ENCODE results near the gene CD74.
A peak's percentile ranks its signal among the peaks of the same experiment; 100 is the strongest.

The CD74 gene

GRCh38 chr5:150446583-150446982, 33.9 kb upstream of the CD74 start:
- H3K4me3 Mint-ChIP-seq = peak overlapping the region; percentile 33 to 55
- no peak for DNase-seq
- peaks cover 34% of the 10 kb centered on the region for H3K4me1 Mint-ChIP-seq
- no peaks in the 10 kb centered on the region for H3K27me3 Mint-ChIP-seq
- H3K27ac Mint-ChIP-seq = peak overlapping the region; percentile 86 to 90
- ATAC-seq = no peak
- no peaks in the 10 kb centered on the region for H3K9me3 Mint-ChIP-seq

- ATAC-seq (no peak), DNase-seq (no peak)
- peaks cover 34% of the 10 kb centered on the region for H3K4me1 Mint-ChIP-seq
- peak overlapping the region; percentile 86 to 90 for H3K27ac Mint-ChIP-seq
- H3K27me3 Mint-ChIP-seq = no peaks in the 10 kb centered on the region
- peak overlapping the region; percentile 33 to 55 for H3K4me3 Mint-ChIP-seq
- H3K9me3 Mint-ChIP-seq = no peaks in the 10 kb centered on the region
Measured at GRCh38 chr5:150446088-150446487, 33.4 kb upstream of the CD74 start.

GRCh38 chr5:150444770-150445169, 32.1 kb upstream of the CD74 start:
- Mint-ChIP-seq H3K27me3 (no peaks in the 10 kb centered on the region), H3K4me3 (no peak overlapping the region), H3K4me1 (peaks cover 34% of the 10 kb centered on the region), H3K9me3 (no peaks in the 10 kb centered on the region), H3K27ac (peak overlapping the region in 1 of 2 donors; percentile 64)
- no peak for DNase-seq
- ATAC-seq = no peak

GRCh38 chr5:150443242-150444075, 30.7 kb upstream of the CD74 start:
- Mint-ChIP-seq H3K27me3 (no peaks in the 10 kb centered on the region), H3K9me3 (no peaks in the 10 kb centered on the region), H3K27ac (no peak overlapping the region), H3K4me1 (peaks cover 29% of the 10 kb centered on the region), H3K4me3 (no peak overlapping the region)
- DNase-seq (no peak), ATAC-seq (no peak)

- Mint-ChIP-seq H3K9me3 (no peaks in the 10 kb centered on the region), H3K27me3 (no peaks in the 10 kb centered on the region), H3K4me1 (peaks cover 21% of the 10 kb centered on the region), H3K27ac (peak overlapping the region in 1 of 2 donors; percentile 36), H3K4me3 (no peak overlapping the region)
- ATAC-seq (no peak), DNase-seq (no peak)
Measured at GRCh38 chr5:150442699-150443080, 30.0 kb upstream of the CD74 start.

- DNase-seq (no peak), ATAC-seq (peak; percentile 33)
- Mint-ChIP-seq H3K27me3 (no peaks in the 10 kb centered on the region), H3K4me1 (peaks cover 15% of the 10 kb centered on the region), H3K4me3 (no peak overlapping the region), H3K27ac (no peak overlapping the region), H3K9me3 (no peaks in the 10 kb centered on the region)
Measured at GRCh38 chr5:150441813-150442698, 29.3 kb upstream of the CD74 start.

- H3K27me3 Mint-ChIP-seq = no peaks in the 10 kb centered on the region
- peak; percentile 10 for ATAC-seq
- peaks cover 15% of the 10 kb centered on the region for H3K4me1 Mint-ChIP-seq
- no peak for DNase-seq
- no peaks in the 10 kb centered on the region for H3K9me3 Mint-ChIP-seq
- H3K27ac Mint-ChIP-seq = no peak overlapping the region
- no peak overlapping the region for H3K4me3 Mint-ChIP-seq
Measured at GRCh38 chr5:150440948-150441812, 28.5 kb upstream of the CD74 start.

- DNase-seq = no peak
- no peak overlapping the region for H3K27ac Mint-ChIP-seq
- H3K4me3 Mint-ChIP-seq = no peak overlapping the region
- ATAC-seq = no peak
- H3K9me3 Mint-ChIP-seq = no peaks in the 10 kb centered on the region
- H3K4me1 Mint-ChIP-seq = peaks cover 15% of the 10 kb centered on the region
- H3K27me3 Mint-ChIP-seq = no peaks in the 10 kb centered on the region
Measured at GRCh38 chr5:150438873-150439546, 26.3 kb upstream of the CD74 start.

- H3K4me3 Mint-ChIP-seq = peak overlapping the region; percentile 58 to 63
- ATAC-seq = peak; percentile 95
Measured at GRCh38 chr5:150436141-150436680, 23.5 kb upstream of the CD74 start.

GRCh38 chr5:150434464-150434863, 21.8 kb upstream of the CD74 start:
- no peaks in the 10 kb centered on the region for H3K9me3 Mint-ChIP-seq
- ATAC-seq = no peak
- H3K4me1 Mint-ChIP-seq = peaks cover 15% of the 10 kb centered on the region
- H3K27ac Mint-ChIP-seq = no peak overlapping the region
- no peak for DNase-seq
- H3K4me3 Mint-ChIP-seq = no peak overlapping the region
- no peaks in the 10 kb centered on the region for H3K27me3 Mint-ChIP-seq

More at GRCh38 chr5:150436141-150436680, 23.5 kb upstream of the CD74 start:
- no peaks in the 10 kb centered on the region for H3K9me3 Mint-ChIP-seq
- DNase-seq = peak; percentile 87 to 88
- H3K4me1 Mint-ChIP-seq = peaks cover 15% of the 10 kb centered on the region
- H3K27me3 Mint-ChIP-seq = no peaks in the 10 kb centered on the region
- H3K27ac Mint-ChIP-seq = peak overlapping the region; percentile 85 to 87

- H3K9me3 Mint-ChIP-seq = no peaks in the 10 kb centered on the region
- H3K27me3 Mint-ChIP-seq = peaks cover 6% of the 10 kb centered on the region
- ATAC-seq (no peak), DNase-seq (no peak)
- no peak overlapping the region for H3K4me3 Mint-ChIP-seq
- no peak overlapping the region for H3K27ac Mint-ChIP-seq
- H3K4me1 Mint-ChIP-seq = peaks cover 10% of the 10 kb centered on the region
Measured at GRCh38 chr5:150431574-150431973, 18.9 kb upstream of the CD74 start.

GRCh38 chr5:150431048-150431447, 18.3 kb upstream of the CD74 start:
- H3K4me1 Mint-ChIP-seq = peaks cover 5% of the 10 kb centered on the region
- no peak for DNase-seq

GRCh38 chr5:150429410-150429873, 16.7 kb upstream of the CD74 start:
- ATAC-seq (no peak), DNase-seq (no peak)
- Mint-ChIP-seq H3K9me3 (no peaks in the 10 kb centered on the region), H3K27me3 (peaks cover 6% of the 10 kb centered on the region), H3K4me1 (no peaks in the 10 kb centered on the region), H3K4me3 (no peak overlapping the region), H3K27ac (no peak overlapping the region)

More at GRCh38 chr5:150431048-150431447, 18.3 kb upstream of the CD74 start:
- H3K27me3 Mint-ChIP-seq = peaks cover 6% of the 10 kb centered on the region
- no peak for ATAC-seq
- H3K4me3 Mint-ChIP-seq = no peak overlapping the region
- no peaks in the 10 kb centered on the region for H3K9me3 Mint-ChIP-seq
- H3K27ac Mint-ChIP-seq = no peak overlapping the region

GRCh38 chr5:150428978-150429377, 16.3 kb upstream of the CD74 start:
- no peaks in the 10 kb centered on the region for H3K9me3 Mint-ChIP-seq
- H3K4me3 Mint-ChIP-seq = no peak overlapping the region
- no peak for ATAC-seq
- H3K4me1 Mint-ChIP-seq = no peaks in the 10 kb centered on the region
- H3K27me3 Mint-ChIP-seq = peaks cover 6% of the 10 kb centered on the region
- DNase-seq = no peak
- H3K27ac Mint-ChIP-seq = no peak overlapping the region
